GM23338 (cell line): ENCODE results near the gene SLC23A3.

Experiments used
- POLR2AphosphoS5 ChIP-seq: IDR thresholded peaks from 2 replicates; pipeline ENCODE4 v1.6.1; 2016; ENCODE audit warnings: antibody characterized with exemption, low read depth
- TF ChIP-seq, protein P1 (sequence below), 2 experiments: fragments of 200-600 bp in 1 of 2; sonication (generic) in 1 of 2; conservative IDR thresholded peaks; 2 replicates each; pipeline versions ENCODE4 v1.5.1 to v1.6.1; 2016 to 2017; ENCODE audit warnings: antibody characterized with exemption in 2 of 2, low read depth in 2 of 2, mild to moderate bottlenecking in 2 of 2, moderate library complexity in 1 of 2

DNA sequence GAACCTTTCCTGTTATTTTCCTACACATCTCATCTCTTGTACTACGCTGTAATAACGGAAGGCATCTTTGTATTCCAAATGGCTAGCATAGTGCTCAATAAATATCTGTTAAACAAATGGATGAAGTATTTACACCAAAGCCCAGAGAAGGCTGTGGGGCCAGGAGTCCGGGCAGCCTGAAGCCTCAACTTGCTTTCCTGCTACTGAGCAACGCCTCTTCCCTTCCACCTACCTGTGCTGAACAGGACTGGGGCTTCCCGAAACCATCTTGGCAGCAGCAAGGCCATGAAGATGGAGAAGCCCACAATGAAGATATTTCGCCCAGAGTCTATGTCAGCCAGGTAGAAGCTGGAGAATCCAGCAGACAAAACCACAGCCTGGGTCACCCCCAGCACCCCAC is 6.7 kb downstream of the SLC23A3 start:
- TF ChIP-seq, protein P1, sequence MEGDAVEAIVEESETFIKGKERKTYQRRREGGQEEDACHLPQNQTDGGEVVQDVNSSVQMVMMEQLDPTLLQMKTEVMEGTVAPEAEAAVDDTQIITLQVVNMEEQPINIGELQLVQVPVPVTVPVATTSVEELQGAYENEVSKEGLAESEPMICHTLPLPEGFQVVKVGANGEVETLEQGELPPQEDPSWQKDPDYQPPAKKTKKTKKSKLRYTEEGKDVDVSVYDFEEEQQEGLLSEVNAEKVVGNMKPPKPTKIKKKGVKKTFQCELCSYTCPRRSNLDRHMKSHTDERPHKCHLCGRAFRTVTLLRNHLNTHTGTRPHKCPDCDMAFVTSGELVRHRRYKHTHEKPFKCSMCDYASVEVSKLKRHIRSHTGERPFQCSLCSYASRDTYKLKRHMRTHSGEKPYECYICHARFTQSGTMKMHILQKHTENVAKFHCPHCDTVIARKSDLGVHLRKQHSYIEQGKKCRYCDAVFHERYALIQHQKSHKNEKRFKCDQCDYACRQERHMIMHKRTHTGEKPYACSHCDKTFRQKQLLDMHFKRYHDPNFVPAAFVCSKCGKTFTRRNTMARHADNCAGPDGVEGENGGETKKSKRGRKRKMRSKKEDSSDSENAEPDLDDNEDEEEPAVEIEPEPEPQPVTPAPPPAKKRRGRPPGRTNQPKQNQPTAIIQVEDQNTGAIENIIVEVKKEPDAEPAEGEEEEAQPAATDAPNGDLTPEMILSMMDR (conservative IDR thresholded peaks at IDR 0.05; ENCODE audit: low read depth in 2 of 2): no peak
- no peak for TF ChIP-seq POLR2AphosphoS5
